ENCODE results near the gene FAAP20.

The FAAP20 gene

GRCh38 chr1:2159124-2159523, 35.4 kb downstream of the FAAP20 start:
- no peak for TF ChIP-seq CTCF (IDR thresholded peaks at IDR 0.05)

- TF ChIP-seq CTCF (IDR thresholded peaks at IDR 0.05), result no peak
Measured at GRCh38 chr1:2158272-2158671, 36.3 kb downstream of the FAAP20 start.

- TF ChIP-seq CTCF (IDR thresholded peaks at IDR 0.05), result no peak
Measured at GRCh38 chr1:2157856-2158255, 36.7 kb downstream of the FAAP20 start.

- TF ChIP-seq CTCF (IDR thresholded peaks at IDR 0.05), result no peak
Measured at GRCh38 chr1:2156866-2157265, 37.7 kb downstream of the FAAP20 start.

- no peak for TF ChIP-seq CTCF (IDR thresholded peaks at IDR 0.05)
Measured at GRCh38 chr1:2155788-2156187, 38.8 kb downstream of the FAAP20 start.

- TF ChIP-seq CTCF (IDR thresholded peaks at IDR 0.05), result no peak
Measured at GRCh38 chr1:2155147-2155598, 39.4 kb downstream of the FAAP20 start.

- no peak for TF ChIP-seq CTCF (IDR thresholded peaks at IDR 0.05)
Measured at GRCh38 chr1:2154022-2154421, 40.5 kb downstream of the FAAP20 start.

GRCh38 chr1:2152954-2153353, 41.6 kb downstream of the FAAP20 start:
- TF ChIP-seq CTCF (IDR thresholded peaks at IDR 0.05), result no peak

All from LNCAP (cell line).